A673 (cell line): ENCODE data around the gene TCF12. TPM values are rescaled to one million over a fixed set of nuclear protein-coding genes. Genes with fewer than 3 reads are reported as not detected.

Experiments
- BruUV-seq: library from RNA; stranded (reverse); fragments of 400-500 nt; replicated peaks from 2 replicates; lab custom pipeline; 2021; lab: Mats Ljungman, UMichigan
- CTCF ChIA-PET: fragments of 300-600 bp; sonication (Branson Sonifier 250); formaldehyde crosslinking; loops from one replicate; lab custom pipeline; 2022; ENCODE audit warnings: antibody characterized with exemption; lab: Charles Lee
- POLR2A ChIA-PET: fragments of 300-600 bp; sonication (Branson Sonifier 250); formaldehyde crosslinking; loops from one replicate; lab custom pipeline; 2022; ENCODE audit warnings: antibody characterized with exemption; ENCODE audit not compliant: low non-redundant PET; lab: Charles Lee
- DNase-seq: peaks from one replicate; pipeline ENCODE4 v3.0.0-alpha.2; 2015; ENCODE audit warnings: low spot score
- H3K27ac ChIP-seq: fragments of 200-600 bp; sonication (generic); 2 replicates; pipeline ENCODE4 v1.5.1; 2016; ENCODE audit warnings: mixed run types, low read depth, mild to moderate bottlenecking, mixed read lengths, antibody characterized with exemption, low read length; ENCODE audit not compliant: poor library complexity, severe bottlenecking
- H3K27me3 ChIP-seq: fragments of 200-600 bp; sonication (generic); replicated peaks from 2 replicates; pipeline ENCODE4 v1.6.1; 2017; ENCODE audit warnings: mixed run types, low read depth, mild to moderate bottlenecking, mixed read lengths, antibody characterized with exemption, low read length; ENCODE audit not compliant: insufficient read depth, poor library complexity
- H3K36me3 ChIP-seq: fragments of 200-600 bp; sonication (generic); 2 replicates; pipeline ENCODE4 v1.6.1; 2016; ENCODE audit warnings: mixed run types, mild to moderate bottlenecking, mixed read lengths, antibody characterized with exemption, low read length; ENCODE audit not compliant: insufficient read depth, poor library complexity, severe bottlenecking
- H3K4me1 ChIP-seq: fragments of 200-600 bp; sonication (generic); 2 replicates; pipeline ENCODE4 v1.6.1; 2017; ENCODE audit warnings: mixed run types, mild to moderate bottlenecking, mixed read lengths, antibody characterized with exemption, low read length; ENCODE audit not compliant: insufficient read depth, poor library complexity, severe bottlenecking
- H3K4me3 ChIP-seq: fragments of 200-600 bp; sonication (generic); 2 replicates; pipeline ENCODE4 v1.5.1; 2016; ENCODE audit warnings: low read depth, mixed run types, mild to moderate bottlenecking, mixed read lengths, low read length; ENCODE audit not compliant: poor library complexity, severe bottlenecking
- H3K9me3 ChIP-seq: fragments of 200-600 bp; sonication (generic); 2 replicates; pipeline ENCODE4 v1.6.1; 2016; ENCODE audit warnings: mixed run types, low read depth, mild to moderate bottlenecking, mixed read lengths, antibody characterized with exemption, low read length; ENCODE audit not compliant: poor library complexity, severe bottlenecking
- CTCF ChIP-seq: fragments of 300-800, 200-600 bp; sonication (generic); conservative IDR thresholded peaks from 2 replicates; pipeline ENCODE4 v1.5.1; 2017; ENCODE audit warnings: low read depth, mild to moderate bottlenecking, antibody characterized with exemption, low read length, moderate library complexity, mixed read lengths
- EZH2 ChIP-seq: fragments of 200-600 bp; sonication (generic); IDR thresholded peaks from 2 replicates; pipeline ENCODE4 v1.6.1; 2017; ENCODE audit warnings: borderline replicate concordance, low read depth, mild to moderate bottlenecking, mixed read lengths, antibody characterized with exemption, low read length; ENCODE audit not compliant: poor library complexity, severe bottlenecking
- intact Hi-C: fragments of 100-400 bp; cut with micrococcal nuclease; formaldehyde crosslinking; loops from one replicate; pipeline ENCODE4 v1.10.0; 2022; ENCODE audit not compliant: unreplicated experiment
- total RNA-seq: library from RNA; stranded (reverse); gene quantifications from 2 replicates; pipeline ENCODE4 v1.2.3, GENCODE V29; 2021

Gene TCF12
- total RNA-seq, 1 experiment from 2014 or later, result 351 TPM

DNA sequence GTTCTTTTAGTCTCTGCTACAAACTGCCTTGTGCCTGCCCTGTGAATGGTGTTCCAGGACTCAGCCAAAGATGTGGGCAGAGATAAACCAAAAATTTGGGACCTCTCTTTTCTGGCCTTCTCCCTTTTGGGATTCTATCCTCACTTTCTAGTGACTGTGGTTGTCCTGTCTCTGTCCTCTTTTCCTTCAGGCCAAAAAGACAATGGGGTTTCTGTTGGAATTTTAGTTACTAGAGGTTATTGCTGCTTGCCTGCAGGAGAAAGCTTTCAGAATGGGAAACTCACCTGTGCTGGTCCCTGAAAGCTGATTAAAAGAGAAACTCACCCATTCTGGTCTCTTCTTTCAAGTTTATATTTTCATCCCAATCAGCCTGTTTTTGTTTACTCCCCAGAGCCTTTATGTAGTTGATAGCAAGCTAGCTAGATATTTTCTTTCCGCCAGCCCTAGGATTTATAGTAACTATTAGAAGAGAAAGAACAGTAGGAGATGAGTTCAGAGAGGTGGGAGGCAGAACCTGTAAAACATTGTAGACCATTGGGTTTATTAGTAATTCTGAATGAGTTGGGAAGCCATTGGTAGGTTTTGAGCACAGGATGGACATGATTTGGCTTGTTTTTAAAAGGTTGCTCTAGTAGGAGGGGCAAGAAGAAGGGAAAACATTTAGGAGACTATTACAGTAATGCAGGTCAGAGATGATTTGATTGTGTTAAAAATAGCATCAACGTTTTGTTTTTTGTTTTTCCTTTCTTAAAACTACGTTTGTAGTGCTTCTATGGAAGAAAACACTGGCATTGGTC is 138.9 kb downstream of the TCF12 start:
- Histone ChIP-seq H3K36me3 (no peaks in the 10 kb centered on the region), H3K4me1 (peaks cover 43% of the 10 kb centered on the region), H3K27ac (no peak overlapping the region), H3K9me3 (no peaks in the 10 kb centered on the region), H3K27me3 (no peaks in the 10 kb centered on the region), H3K4me3 (no peak overlapping the region)
- no peak for TF ChIP-seq CTCF
- no peak for TF ChIP-seq EZH2
- no peak for DNase-seq
- intact Hi-C loops, result no loop called here
- BruUV-seq, result no TSS peak
- ChIA-PET POLR2A (no interaction called here), CTCF (no interaction called here)

DNA sequence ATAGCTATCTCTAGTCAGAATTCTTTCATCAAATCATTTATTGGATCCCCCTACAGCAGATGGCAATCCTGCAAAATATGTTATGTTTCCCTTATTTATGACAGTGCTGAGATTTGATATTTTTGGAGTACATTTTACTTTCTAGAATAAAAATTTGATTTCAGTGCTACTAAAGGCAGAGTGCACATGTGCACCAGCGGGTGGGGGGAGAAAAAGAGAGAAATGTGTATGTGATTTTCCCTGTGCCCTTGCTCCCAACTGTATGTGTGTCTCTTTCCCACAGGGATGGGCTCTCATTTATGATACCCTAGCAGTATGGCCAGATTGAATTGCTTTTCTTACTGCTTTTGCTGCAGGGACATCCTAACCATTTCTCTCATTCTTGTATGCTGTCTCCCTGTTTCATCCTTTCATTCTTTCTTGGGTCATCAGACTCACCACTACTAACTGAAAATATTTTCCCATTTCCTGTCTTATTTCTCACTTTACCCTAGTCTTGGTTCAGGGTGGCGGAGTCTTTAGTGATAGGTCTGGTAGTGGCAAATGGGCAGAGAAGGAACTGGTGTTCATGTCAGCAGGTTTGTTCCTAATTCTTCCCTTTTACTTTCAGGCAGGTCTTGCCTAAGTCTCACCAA is 140.7 kb downstream of the TCF12 start:
- H3K36me3 ChIP-seq, result peaks cover 4% of the 10 kb centered on the region
- H3K9me3 ChIP-seq, result no peaks in the 10 kb centered on the region
- no peaks in the 10 kb centered on the region for H3K27me3 ChIP-seq
- no peak overlapping the region for H3K27ac ChIP-seq
- no peak overlapping the region for H3K4me3 ChIP-seq
- H3K4me1 ChIP-seq, result peaks cover 28% of the 10 kb centered on the region
- intact Hi-C loops, result no loop called here
- no peak for DNase-seq
- ChIA-PET POLR2A (no interaction called here), CTCF (no interaction called here)
- BruUV-seq, result no TSS peak
- TF ChIP-seq CTCF (no peak), EZH2 (no peak)

DNA sequence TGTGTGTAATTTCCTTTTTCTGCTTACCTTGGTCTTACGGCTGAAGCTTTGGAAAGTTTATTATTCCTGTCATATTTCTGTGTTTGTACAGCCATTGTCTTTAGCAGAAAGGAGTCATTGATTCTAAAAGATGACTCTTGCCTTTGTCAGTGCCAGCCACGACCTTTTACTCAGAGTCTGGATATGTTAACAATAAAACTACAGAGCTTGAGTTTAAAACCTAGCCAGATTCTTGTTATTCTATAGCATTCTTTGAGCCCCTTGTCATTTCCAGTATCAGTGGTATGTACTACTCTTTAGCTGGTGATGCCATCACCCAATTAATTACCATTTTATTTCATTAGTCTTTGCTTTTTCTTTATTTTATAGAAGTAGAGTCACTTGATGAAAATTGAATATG is 142.4 kb downstream of the TCF12 start:
- CTCF ChIA-PET, result no interaction called here
- no TSS peak for BruUV-seq

More for the DNA sequence above, 142.4 kb downstream of the TCF12 start:
- POLR2A ChIA-PET, result no interaction called here
- DNase-seq, result no peak
- Histone ChIP-seq H3K4me3 (no peak overlapping the region), H3K27me3 (no peaks in the 10 kb centered on the region), H3K27ac (no peak overlapping the region), H3K9me3 (no peaks in the 10 kb centered on the region), H3K36me3 (peaks cover 6% of the 10 kb centered on the region), H3K4me1 (peaks cover 31% of the 10 kb centered on the region)
- no peak for TF ChIP-seq EZH2
- no peak for TF ChIP-seq CTCF
- intact Hi-C loops, result loop anchor here (2.0 kb wide), 1 partner anchor 20 kb away; no protein-coding TSS in a partner anchor
